ENCODE data around the gene NDFIP1. TPM values are rescaled to one million over a fixed set of nuclear protein-coding genes. Genes with fewer than 3 reads are reported as not detected.

The NDFIP1 gene
- total and polyA plus RNA-seq, 2 of the 4 experiments (the other 2 are of a cell fraction) = 7.7 to 15.4 TPM

GRCh38 chr5:142097681-142098080 is 10.9 kb upstream of the NDFIP1 start:
- dilution Hi-C loops (cut with HindIII; ENCODE audit: low sequenced_read_pairs, unreplicated experiment) (no loop called here), intact Hi-C loops (cut with micrococcal nuclease) (no loop called here)
- no TSS peak for BruUV-seq (replicated peaks)

More at GRCh38 chr5:142097681-142098080, 10.9 kb upstream of the NDFIP1 start:
- no peak overlapping the region for H2BK20ac ChIP-seq (ENCODE audit: low read depth, low read length)
- no peak overlapping the region for H2AK5ac ChIP-seq (ENCODE audit: low read depth, low read length)
- DNase-seq (no peak), ATAC-seq (ENCODE audit: low read depth) (no peak)
- no peak overlapping the region for H3K14ac ChIP-seq (replicated peaks; ENCODE audit: low read depth, low read length)
- peaks cover 11% of the 10 kb centered on the region for H3K27me3 ChIP-seq (ENCODE audit: control insufficient read depth, insufficient read depth, low read length)
- POLR2A ChIA-PET (ENCODE audit: unreplicated experiment) = no interaction called here
- no peak overlapping the region for H4K5ac ChIP-seq (ENCODE audit: low read depth, low read length)
- no peak overlapping the region for H2BK15ac ChIP-seq (ENCODE audit: low read depth, low read length)
- no peak overlapping the region for H3K4ac ChIP-seq (ENCODE audit: low read depth, low read length)
- H3K9ac ChIP-seq (ENCODE audit: low read depth, low read length) = no peak overlapping the region
- H2AK9ac ChIP-seq (replicated peaks; ENCODE audit: low read depth, low read length, poor library complexity) = no peak overlapping the region
- no peak overlapping the region for H3K4me3 ChIP-seq (ENCODE audit: insufficient read depth, low read depth, low read length)
- TF ChIP-seq NFE2L2 (IDR thresholded peaks at IDR 0.05; ENCODE audit: low read depth, low read length) (no peak), POLR2A (IDR thresholded peaks at IDR 0.05; ENCODE audit: low read depth, low read length) (no peak), MAFK (IDR thresholded peaks at IDR 0.05; ENCODE audit: low read depth, low read length) (no peak), CHD1 (IDR thresholded peaks at IDR 0.05; ENCODE audit: low read depth, low read length) (no peak), FOS (IDR thresholded peaks at IDR 0.05; ENCODE audit: low read depth, low read length) (no peak), USF2 (IDR thresholded peaks at IDR 0.05; ENCODE audit: low read depth, low read length) (no peak), RAD21 (IDR thresholded peaks at IDR 0.05; ENCODE audit: low read length) (no peak), MXI1 (IDR thresholded peaks at IDR 0.05; ENCODE audit: borderline replicate concordance, low read depth, low read length) (no peak), ELK1 (IDR thresholded peaks at IDR 0.05; ENCODE audit: borderline replicate concordance, low read depth, low read length) (no peak), BHLHE40 (IDR thresholded peaks at IDR 0.05; ENCODE audit: low read depth, low read length) (no peak), SMC3 (IDR thresholded peaks at IDR 0.05; ENCODE audit: low read depth, low read length) (no peak), CTCF (conservative IDR thresholded peaks at IDR 0.05; ENCODE audit: low read depth, low read length) (no peak), RFX5 (IDR thresholded peaks at IDR 0.05; ENCODE audit: low read depth, low read length) (no peak), RCOR1 (IDR thresholded peaks at IDR 0.05; ENCODE audit: insufficient replicate concordance, low read length) (no peak), CEBPB (IDR thresholded peaks at IDR 0.05; ENCODE audit: low read depth, low read length) (no peak)
- no peak overlapping the region for H3K56ac ChIP-seq (ENCODE audit: extremely low read depth, insufficient read depth, low read length)
- CTCF ChIA-PET = no interaction called here
- WGBS, 2 experiments (ENCODE audit: extremely low coverage in 2 of 2, insufficient read length in 1 of 2) = 75% methylated on average over 3 of the region's 9 CpGs; no CpG with 5 or more reads in 1 of the 2 experiments
- no peaks in the 10 kb centered on the region for H3K4me1 ChIP-seq (ENCODE audit: control insufficient read depth, insufficient read depth, low read length)
- no peaks in the 10 kb centered on the region for H3K79me1 ChIP-seq (ENCODE audit: low read depth in 1 of 2, low read length in 2 of 2)
- no peaks in the 10 kb centered on the region for H3K9me1 ChIP-seq (ENCODE audit: insufficient read depth, low read length)
- no peak overlapping the region for H2BK5ac ChIP-seq (ENCODE audit: low read depth, low read length, poor library complexity, severe bottlenecking)
- no peak overlapping the region for H3K18ac ChIP-seq (ENCODE audit: low read depth, low read length)
- no peak overlapping the region for H3K27ac ChIP-seq (ENCODE audit: insufficient read depth, low read length)
- H3K23ac ChIP-seq (ENCODE audit: low read depth, low read length) = no peak overlapping the region
- H4K8ac ChIP-seq (ENCODE audit: low read depth in 2 of 2, low read length in 2 of 2) = no peak overlapping the region
- H3K9me3 ChIP-seq (ENCODE audit: control insufficient read depth, insufficient read depth, low read length) = no peaks in the 10 kb centered on the region
- no peak overlapping the region for H2AFZ ChIP-seq (replicated peaks; ENCODE audit: low read length, poor library complexity)
- no peak overlapping the region for H2BK120ac ChIP-seq (ENCODE audit: low read depth, low read length)
- H3K36me3 ChIP-seq (ENCODE audit: control insufficient read depth, insufficient read depth, low read length) = no peaks in the 10 kb centered on the region
- H3K4me2 ChIP-seq (ENCODE audit: low read depth, low read length) = no peak overlapping the region
- no peak overlapping the region for H4K91ac ChIP-seq (ENCODE audit: insufficient read depth, low read depth, low read length)
- in situ Hi-C loops (cut with MboI; ENCODE audit: low sequenced_read_pairs) = no loop called here
- H4K20me1 ChIP-seq (ENCODE audit: insufficient read depth, low read length) = no peaks in the 10 kb centered on the region
